ENCODE results near the gene TCF3.

Gene TCF3

GRCh38 chr19:1577929-1578618 is 74.3 kb downstream of the TCF3 start:
- DNase-seq = no peak

- no peak for DNase-seq
Measured at GRCh38 chr19:1577090-1577928, 75.1 kb downstream of the TCF3 start.

- DNase-seq = no peak
Measured at GRCh38 chr19:1576242-1577089, 75.9 kb downstream of the TCF3 start.

- DNase-seq = no peak
Measured at GRCh38 chr19:1575323-1576241, 76.8 kb downstream of the TCF3 start.

- no peak for DNase-seq
Measured at GRCh38 chr19:1574354-1575136, 77.9 kb downstream of the TCF3 start.

- no peak for DNase-seq
Measured at GRCh38 chr19:1572795-1573194, 79.6 kb downstream of the TCF3 start.

- DNase-seq = no peak
Measured at GRCh38 chr19:1571358-1571757, 81.1 kb downstream of the TCF3 start.

GRCh38 chr19:1570836-1571235 is 81.6 kb downstream of the TCF3 start:
- no peak for DNase-seq

GRCh38 chr19:1569997-1570396 is 82.4 kb downstream of the TCF3 start:
- DNase-seq = no peak

GRCh38 chr19:1568320-1569019 is 83.9 kb downstream of the TCF3 start, which contains the start of gene MEX3D:
MEX3D (minus strand) TSS chr19:1568325; CDS start chr19:1568058, 267 bp downstream.
- DNase-seq = peak; percentile 78

GRCh38 chr19:1567848-1568227 is 84.6 kb downstream of the TCF3 start:
- DNase-seq = no peak

GRCh38 chr19:1567116-1567847 is 85.1 kb downstream of the TCF3 start:
- DNase-seq = no peak

GRCh38 chr19:1566392-1567115 is 85.9 kb downstream of the TCF3 start:
- DNase-seq = no peak

GRCh38 chr19:1563251-1563650 is 89.2 kb downstream of the TCF3 start:
- DNase-seq = no peak

GRCh38 chr19:1561236-1561842 is 91.1 kb downstream of the TCF3 start:
- no peak for DNase-seq

GRCh38 chr19:1560286-1560882 is 92.0 kb downstream of the TCF3 start:
- DNase-seq = no peak

Measured in NCI-H2171 (cell line).